H1 (cell line): ENCODE data around the gene MRPL47. TPM values are rescaled to one million over a fixed set of nuclear protein-coding genes. Genes with fewer than 3 reads are reported as not detected.

Source experiments
- ASH2L ChIP-seq: fragments of 200-600, 300-600 bp; sonication (generic); IDR thresholded peaks from one replicate; pipeline ENCODE4 v1.7.1; 2017; ENCODE audit warnings: low read length
- CTBP2 ChIP-seq: IDR thresholded peaks from 2 replicates; pipeline ENCODE4 v1.7.0; 2011; ENCODE audit warnings: borderline replicate concordance, mild to moderate bottlenecking, moderate library complexity, mixed read lengths, low read length; ENCODE audit not compliant: insufficient read depth, insufficient read length
- HDAC6 ChIP-seq: IDR thresholded peaks from one replicate; pipeline ENCODE4 v1.7.1; 2012; ENCODE audit warnings: low read depth, mild to moderate bottlenecking, inconsistent platforms, low read length, moderate library complexity
- POLR2AphosphoS5 ChIP-seq: IDR thresholded peaks from 2 replicates; pipeline ENCODE4 v1.6.1; 2011; ENCODE audit warnings: low read depth, low read length
- POU5F1 ChIP-seq: IDR thresholded peaks from 2 replicates; pipeline ENCODE4 v1.6.1; 2011; ENCODE audit warnings: low read depth, mild to moderate bottlenecking, low read length, moderate library complexity
- RXRA ChIP-seq: IDR thresholded peaks from 2 replicates; pipeline ENCODE4 v1.6.1; 2011; ENCODE audit warnings: low read depth, mild to moderate bottlenecking, low read length, moderate library complexity; ENCODE audit not compliant: insufficient read depth
- polyA plus RNA-seq, 7 experiments: library from polyadenylated mRNA; depleted of rRNA in 3 of 7; stranded (reverse) in 5 of 7; unstranded in 2 of 7; fragments of >200 nt in 5 of 7; fragments of 200-250 nt in 2 of 7; gene quantifications; 1 replicate in 5 of 7; 2 replicates in 1 of 7; 4 replicates in 1 of 7; pipeline versions ENCODE4 v1.2.1 to v1.2.3, GENCODE V29; 2011 to 2013; ENCODE audit warnings: missing spikeins in 2 of 7, mixed read lengths in 2 of 7
- total RNA-seq: library from RNA; stranded (reverse); fragmentation: NEBNext Ultra II Directional; extraction: Animal tissue kit (Norgen Biotek cat#: 25700); gene quantifications from 2 replicates; pipeline ENCODE4 v1.2.1, GENCODE V29; 2021
- TF ChIP-seq, protein P1 (sequence below): fragments of 300-600 bp; sonication (generic); IDR thresholded peaks from 2 replicates; pipeline ENCODE4 v1.7.1; 2012; ENCODE audit warnings: low read length, moderate library complexity, mild to moderate bottlenecking, inconsistent platforms; ENCODE audit not compliant: insufficient replicate concordance
- TF ChIP-seq, protein P2 (sequence below): IDR thresholded peaks from 2 replicates; pipeline ENCODE4 v1.6.1; 2012; ENCODE audit warnings: low read length, inconsistent platforms

The MRPL47 gene
- total and polyA plus RNA-seq, 2 of the 8 experiments (the other 6 are each of a cell fraction or from before 2014, with no cell fraction given) = 26.1 to 76.6 TPM

DNA sequence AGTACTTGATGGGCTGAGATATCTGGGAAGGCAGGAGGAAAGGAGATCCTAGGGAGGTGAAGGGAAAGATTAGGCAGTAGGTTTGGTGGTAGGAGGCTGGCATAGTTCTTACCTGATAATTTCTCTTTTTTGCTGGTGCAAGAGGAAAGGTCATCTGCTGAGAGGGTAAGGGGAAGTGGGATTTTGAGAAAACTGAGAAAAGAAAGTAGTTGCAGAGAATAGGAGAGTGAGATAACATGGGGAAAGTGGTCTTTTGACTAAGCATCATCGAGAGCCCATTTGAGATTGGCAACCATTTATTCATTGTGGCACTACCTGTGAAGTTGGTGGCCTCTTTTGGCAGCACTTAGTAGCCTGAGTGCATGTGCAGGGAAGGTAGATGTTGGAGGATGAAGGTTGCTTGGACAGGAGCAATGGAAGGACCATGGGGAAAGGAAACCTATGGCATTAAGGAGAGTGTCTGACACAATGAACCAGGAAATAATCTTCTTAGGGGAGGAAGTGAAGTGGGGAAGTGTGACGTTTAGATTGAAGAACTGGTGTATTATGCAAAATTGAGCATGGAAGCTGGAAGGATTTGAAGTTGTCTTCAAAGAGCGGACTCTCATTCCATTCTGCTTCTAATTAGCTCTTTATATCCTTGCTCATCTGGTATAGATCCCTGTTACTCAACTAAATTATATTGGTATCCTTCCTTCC is 26.5 kb upstream of the MRPL47 start (continued):
- TF ChIP-seq, protein P1, sequence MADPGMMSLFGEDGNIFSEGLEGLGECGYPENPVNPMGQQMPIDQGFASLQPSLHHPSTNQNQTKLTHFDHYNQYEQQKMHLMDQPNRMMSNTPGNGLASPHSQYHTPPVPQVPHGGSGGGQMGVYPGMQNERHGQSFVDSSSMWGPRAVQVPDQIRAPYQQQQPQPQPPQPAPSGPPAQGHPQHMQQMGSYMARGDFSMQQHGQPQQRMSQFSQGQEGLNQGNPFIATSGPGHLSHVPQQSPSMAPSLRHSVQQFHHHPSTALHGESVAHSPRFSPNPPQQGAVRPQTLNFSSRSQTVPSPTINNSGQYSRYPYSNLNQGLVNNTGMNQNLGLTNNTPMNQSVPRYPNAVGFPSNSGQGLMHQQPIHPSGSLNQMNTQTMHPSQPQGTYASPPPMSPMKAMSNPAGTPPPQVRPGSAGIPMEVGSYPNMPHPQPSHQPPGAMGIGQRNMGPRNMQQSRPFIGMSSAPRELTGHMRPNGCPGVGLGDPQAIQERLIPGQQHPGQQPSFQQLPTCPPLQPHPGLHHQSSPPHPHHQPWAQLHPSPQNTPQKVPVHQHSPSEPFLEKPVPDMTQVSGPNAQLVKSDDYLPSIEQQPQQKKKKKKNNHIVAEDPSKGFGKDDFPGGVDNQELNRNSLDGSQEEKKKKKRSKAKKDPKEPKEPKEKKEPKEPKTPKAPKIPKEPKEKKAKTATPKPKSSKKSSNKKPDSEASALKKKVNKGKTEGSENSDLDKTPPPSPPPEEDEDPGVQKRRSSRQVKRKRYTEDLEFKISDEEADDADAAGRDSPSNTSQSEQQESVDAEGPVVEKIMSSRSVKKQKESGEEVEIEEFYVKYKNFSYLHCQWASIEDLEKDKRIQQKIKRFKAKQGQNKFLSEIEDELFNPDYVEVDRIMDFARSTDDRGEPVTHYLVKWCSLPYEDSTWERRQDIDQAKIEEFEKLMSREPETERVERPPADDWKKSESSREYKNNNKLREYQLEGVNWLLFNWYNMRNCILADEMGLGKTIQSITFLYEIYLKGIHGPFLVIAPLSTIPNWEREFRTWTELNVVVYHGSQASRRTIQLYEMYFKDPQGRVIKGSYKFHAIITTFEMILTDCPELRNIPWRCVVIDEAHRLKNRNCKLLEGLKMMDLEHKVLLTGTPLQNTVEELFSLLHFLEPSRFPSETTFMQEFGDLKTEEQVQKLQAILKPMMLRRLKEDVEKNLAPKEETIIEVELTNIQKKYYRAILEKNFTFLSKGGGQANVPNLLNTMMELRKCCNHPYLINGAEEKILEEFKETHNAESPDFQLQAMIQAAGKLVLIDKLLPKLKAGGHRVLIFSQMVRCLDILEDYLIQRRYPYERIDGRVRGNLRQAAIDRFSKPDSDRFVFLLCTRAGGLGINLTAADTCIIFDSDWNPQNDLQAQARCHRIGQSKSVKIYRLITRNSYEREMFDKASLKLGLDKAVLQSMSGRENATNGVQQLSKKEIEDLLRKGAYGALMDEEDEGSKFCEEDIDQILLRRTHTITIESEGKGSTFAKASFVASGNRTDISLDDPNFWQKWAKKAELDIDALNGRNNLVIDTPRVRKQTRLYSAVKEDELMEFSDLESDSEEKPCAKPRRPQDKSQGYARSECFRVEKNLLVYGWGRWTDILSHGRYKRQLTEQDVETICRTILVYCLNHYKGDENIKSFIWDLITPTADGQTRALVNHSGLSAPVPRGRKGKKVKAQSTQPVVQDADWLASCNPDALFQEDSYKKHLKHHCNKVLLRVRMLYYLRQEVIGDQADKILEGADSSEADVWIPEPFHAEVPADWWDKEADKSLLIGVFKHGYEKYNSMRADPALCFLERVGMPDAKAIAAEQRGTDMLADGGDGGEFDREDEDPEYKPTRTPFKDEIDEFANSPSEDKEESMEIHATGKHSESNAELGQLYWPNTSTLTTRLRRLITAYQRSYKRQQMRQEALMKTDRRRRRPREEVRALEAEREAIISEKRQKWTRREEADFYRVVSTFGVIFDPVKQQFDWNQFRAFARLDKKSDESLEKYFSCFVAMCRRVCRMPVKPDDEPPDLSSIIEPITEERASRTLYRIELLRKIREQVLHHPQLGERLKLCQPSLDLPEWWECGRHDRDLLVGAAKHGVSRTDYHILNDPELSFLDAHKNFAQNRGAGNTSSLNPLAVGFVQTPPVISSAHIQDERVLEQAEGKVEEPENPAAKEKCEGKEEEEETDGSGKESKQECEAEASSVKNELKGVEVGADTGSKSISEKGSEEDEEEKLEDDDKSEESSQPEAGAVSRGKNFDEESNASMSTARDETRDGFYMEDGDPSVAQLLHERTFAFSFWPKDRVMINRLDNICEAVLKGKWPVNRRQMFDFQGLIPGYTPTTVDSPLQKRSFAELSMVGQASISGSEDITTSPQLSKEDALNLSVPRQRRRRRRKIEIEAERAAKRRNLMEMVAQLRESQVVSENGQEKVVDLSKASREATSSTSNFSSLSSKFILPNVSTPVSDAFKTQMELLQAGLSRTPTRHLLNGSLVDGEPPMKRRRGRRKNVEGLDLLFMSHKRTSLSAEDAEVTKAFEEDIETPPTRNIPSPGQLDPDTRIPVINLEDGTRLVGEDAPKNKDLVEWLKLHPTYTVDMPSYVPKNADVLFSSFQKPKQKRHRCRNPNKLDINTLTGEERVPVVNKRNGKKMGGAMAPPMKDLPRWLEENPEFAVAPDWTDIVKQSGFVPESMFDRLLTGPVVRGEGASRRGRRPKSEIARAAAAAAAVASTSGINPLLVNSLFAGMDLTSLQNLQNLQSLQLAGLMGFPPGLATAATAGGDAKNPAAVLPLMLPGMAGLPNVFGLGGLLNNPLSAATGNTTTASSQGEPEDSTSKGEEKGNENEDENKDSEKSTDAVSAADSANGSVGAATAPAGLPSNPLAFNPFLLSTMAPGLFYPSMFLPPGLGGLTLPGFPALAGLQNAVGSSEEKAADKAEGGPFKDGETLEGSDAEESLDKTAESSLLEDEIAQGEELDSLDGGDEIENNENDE = no peak
- TF ChIP-seq HDAC6 (no peak), RXRA (no peak), CTBP2 (no peak), POU5F1 (no peak), POLR2AphosphoS5 (no peak), ASH2L (no peak)
- TF ChIP-seq, protein P2, sequence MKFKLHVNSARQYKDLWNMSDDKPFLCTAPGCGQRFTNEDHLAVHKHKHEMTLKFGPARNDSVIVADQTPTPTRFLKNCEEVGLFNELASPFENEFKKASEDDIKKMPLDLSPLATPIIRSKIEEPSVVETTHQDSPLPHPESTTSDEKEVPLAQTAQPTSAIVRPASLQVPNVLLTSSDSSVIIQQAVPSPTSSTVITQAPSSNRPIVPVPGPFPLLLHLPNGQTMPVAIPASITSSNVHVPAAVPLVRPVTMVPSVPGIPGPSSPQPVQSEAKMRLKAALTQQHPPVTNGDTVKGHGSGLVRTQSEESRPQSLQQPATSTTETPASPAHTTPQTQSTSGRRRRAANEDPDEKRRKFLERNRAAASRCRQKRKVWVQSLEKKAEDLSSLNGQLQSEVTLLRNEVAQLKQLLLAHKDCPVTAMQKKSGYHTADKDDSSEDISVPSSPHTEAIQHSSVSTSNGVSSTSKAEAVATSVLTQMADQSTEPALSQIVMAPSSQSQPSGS = no peak
